SK-N-MC (cell line): ENCODE data around the gene TNFRSF14.

Experiments used
- EZH2 ChIP-seq: fragments of 200-600 bp; sonication (generic); IDR thresholded peaks from one replicate; pipeline ENCODE4 v1.6.1; 2017; ENCODE audit warnings: antibody characterized with exemption
- POLR2AphosphoS5 ChIP-seq: IDR thresholded peaks from 2 replicates; pipeline ENCODE4 v1.6.1; 2012; ENCODE audit warnings: mild to moderate bottlenecking, low read depth, low read length, borderline replicate concordance

- no peak for TF ChIP-seq POLR2AphosphoS5
- no peak for TF ChIP-seq EZH2
These were observed 46.2 kb downstream of the TNFRSF14 start for GRCh38 chr1:2602311-2602835.
